Measurements from ENCODE around the gene ASPSCR1.

DNA sequence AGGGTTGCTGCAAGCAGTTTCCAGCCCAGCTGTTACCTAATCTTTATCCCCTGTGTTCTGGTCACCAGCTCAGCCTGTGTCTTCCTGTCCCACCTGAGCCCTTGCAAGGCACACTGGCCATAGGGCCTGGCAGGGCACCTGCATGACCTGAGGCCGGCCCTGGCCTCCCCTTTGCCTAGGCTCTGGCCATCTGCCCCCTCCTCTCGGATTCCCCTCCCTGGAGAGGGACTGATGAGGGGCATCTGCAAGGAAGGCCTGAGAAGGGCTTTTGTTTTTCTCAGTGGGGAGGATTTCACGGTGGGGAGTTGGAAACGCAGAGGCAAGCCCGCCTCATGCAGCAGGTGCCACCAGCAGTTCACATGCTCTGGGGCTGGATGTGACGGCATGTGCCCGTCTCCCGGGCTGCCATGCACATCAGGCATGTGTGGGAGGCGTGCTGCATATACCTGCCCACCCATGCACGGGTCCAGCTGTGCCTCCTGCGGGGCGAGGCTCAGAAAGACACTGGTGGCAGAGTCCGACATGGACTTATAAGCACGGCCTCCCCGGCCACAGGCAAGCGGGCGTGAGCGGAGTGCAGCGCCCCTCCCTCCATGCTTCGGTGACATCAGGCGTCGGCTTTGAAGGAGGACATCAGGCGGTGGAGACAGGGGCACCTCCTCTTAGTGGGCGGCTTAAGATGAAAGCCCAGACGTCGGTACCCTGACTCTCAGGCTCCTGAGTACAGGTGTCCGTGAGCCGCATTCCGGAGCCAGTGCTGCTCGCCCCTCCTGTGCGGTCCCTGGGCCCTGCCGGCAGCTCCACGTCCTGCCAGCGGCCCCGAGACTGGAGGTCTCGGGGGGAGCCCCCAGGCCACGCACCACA, 16.5 kb downstream of the ASPSCR1 start:
- TF ChIP-seq, protein P1, sequence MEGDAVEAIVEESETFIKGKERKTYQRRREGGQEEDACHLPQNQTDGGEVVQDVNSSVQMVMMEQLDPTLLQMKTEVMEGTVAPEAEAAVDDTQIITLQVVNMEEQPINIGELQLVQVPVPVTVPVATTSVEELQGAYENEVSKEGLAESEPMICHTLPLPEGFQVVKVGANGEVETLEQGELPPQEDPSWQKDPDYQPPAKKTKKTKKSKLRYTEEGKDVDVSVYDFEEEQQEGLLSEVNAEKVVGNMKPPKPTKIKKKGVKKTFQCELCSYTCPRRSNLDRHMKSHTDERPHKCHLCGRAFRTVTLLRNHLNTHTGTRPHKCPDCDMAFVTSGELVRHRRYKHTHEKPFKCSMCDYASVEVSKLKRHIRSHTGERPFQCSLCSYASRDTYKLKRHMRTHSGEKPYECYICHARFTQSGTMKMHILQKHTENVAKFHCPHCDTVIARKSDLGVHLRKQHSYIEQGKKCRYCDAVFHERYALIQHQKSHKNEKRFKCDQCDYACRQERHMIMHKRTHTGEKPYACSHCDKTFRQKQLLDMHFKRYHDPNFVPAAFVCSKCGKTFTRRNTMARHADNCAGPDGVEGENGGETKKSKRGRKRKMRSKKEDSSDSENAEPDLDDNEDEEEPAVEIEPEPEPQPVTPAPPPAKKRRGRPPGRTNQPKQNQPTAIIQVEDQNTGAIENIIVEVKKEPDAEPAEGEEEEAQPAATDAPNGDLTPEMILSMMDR (IDR thresholded peaks at IDR 0.05), result no peak
- no peak for TF ChIP-seq POLR2A (IDR thresholded peaks at IDR 0.05)

Measured in esophagus squamous epithelium (tissue), 4 donors.